Aorta (tissue), 5 donors: ENCODE data around the gene JARID2. TPM values are rescaled to one million over a fixed set of nuclear protein-coding genes. Genes with fewer than 3 reads are reported as not detected.

ENCODE experiments used
- ATAC-seq: fragments of 200-7000 bp; cut with Tn5 transposase; one replicate; pipeline ENCODE4 v1.9.1; 2022; ENCODE audit warnings: moderate library complexity; ENCODE audit not compliant: low FRiP score
- DNase-seq, 2 donors: peaks; one replicate each; pipeline ENCODE4 v3.0.0-alpha.2; 2020
- H3K27ac ChIP-seq, 2 donors: one replicate each; pipeline ENCODE4 v1.5.1; 2013; ENCODE audit warnings: low read length in 2 of 2, mild to moderate bottlenecking in 2 of 2, moderate library complexity in 2 of 2, control low read depth in 1 of 2, inconsistent platforms in 1 of 2, low read depth in 1 of 2
- H3K27me3 ChIP-seq, 2 donors: one replicate each; pipeline ENCODE4 v1.6.1; 2013; ENCODE audit warnings: control low read depth in 1 of 2, low read length in 1 of 2, mild to moderate bottlenecking in 1 of 2, moderate library complexity in 1 of 2; ENCODE audit not compliant: insufficient read depth in 2 of 2, control insufficient read depth in 1 of 2
- H3K36me3 ChIP-seq, 2 donors: one replicate each; pipeline ENCODE4 v1.6.1; 2013; ENCODE audit warnings: control low read depth in 1 of 2, low read length in 1 of 2, mild to moderate bottlenecking in 1 of 2; ENCODE audit not compliant: insufficient read depth in 2 of 2, control insufficient read depth in 1 of 2
- H3K4me1 ChIP-seq, 2 donors: one replicate each; pipeline ENCODE4 v1.6.1; 2013; ENCODE audit warnings: low read length in 2 of 2, control low read depth in 1 of 2, mild to moderate bottlenecking in 1 of 2, moderate library complexity in 1 of 2; ENCODE audit not compliant: insufficient read depth in 2 of 2, control insufficient read depth in 1 of 2
- H3K4me3 ChIP-seq, 2 donors: one replicate each; pipeline ENCODE4 v1.5.1; 2013; ENCODE audit warnings: low read length in 2 of 2, control low read depth in 1 of 2, mild to moderate bottlenecking in 1 of 2
- H3K9me3 ChIP-seq: one replicate; pipeline ENCODE4 v1.6.1; 2013; ENCODE audit warnings: mild to moderate bottlenecking, low read length; ENCODE audit not compliant: control insufficient read depth
- WGBS, 2 donors: extraction: QIAGEN DNeasy Blood & Tissue Kit; methylation state at CpG; one replicate each; pipeline ENCODE4 v1.1.7; 2013; 5-methylcytosine and 5-hydroxymethylcytosine counted together
- intact Hi-C, 2 donors: fragments of 100-400 bp; cut with DNase I; formaldehyde crosslinking; loops; one replicate each; pipeline versions ENCODE4 v1.14.2 to v1.15.0; 2022
- polyA plus RNA-seq, 2 donors: library from polyadenylated mRNA; stranded (reverse); fragments of 200-250 nt; gene quantifications; one replicate each; pipeline ENCODE4 v1.2.3, GENCODE V29; 2013
- total RNA-seq, 2 donors: library from RNA; stranded (reverse); fragmentation: NEBNext Ultra II Directional; extraction: Animal tissue kit (Norgen Biotek cat#: 25700); gene quantifications; one replicate each; pipeline ENCODE4 v1.2.1, GENCODE V29; 2021
- donor health status: healthy with polysubstance abuse.
- donor health status: Bipolar disorder and iron deficiency.
- donor health status: DM: no; HTN: no; CAD: no.
- donor health status: DM: no; HTN: no; CAD: no.
- donor health status: DM: yes; HTN: yes; CAD: no.

The JARID2 gene
- total and polyA plus RNA-seq, 4 donors, result 0.88 to 13.0 (median 7.1) TPM

DNA sequence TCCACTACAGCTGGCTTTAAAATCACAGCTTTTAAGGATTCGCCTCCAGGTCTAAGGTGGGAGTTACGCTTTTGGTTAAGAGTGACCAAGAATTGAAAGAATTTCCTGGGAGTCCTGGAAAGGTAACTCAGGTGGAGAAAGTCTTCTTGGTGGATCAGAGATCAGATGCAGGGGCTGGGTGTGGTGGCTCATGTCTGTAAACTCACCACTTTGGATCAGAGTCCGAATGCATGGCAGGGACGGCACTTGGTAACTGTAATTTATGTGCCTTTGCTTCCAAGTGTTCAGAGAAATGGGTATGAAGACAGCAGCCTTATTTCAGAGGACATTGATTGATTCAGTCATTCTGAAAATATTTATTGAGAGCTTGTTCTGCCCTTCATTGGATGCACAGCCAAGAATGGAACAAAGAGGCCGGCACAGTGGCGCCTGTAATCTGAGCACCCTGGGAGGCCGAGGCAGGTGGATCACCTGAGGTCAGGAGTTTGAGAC, 18.0 kb upstream of the JARID2 start:
- Histone ChIP-seq H3K4me3 (no peak overlapping the region), H3K36me3 (no peaks in the 10 kb centered on the region), H3K27me3 (no peaks in the 10 kb centered on the region), H3K9me3 (no peaks in the 10 kb centered on the region), H3K4me1 (no peaks in the 10 kb centered on the region), H3K27ac (no peak overlapping the region)
- no peak for ATAC-seq
- no peak for DNase-seq
- WGBS, 2 donors, result 94 to 95% methylated on average over 7 of the region's 7 CpGs
- intact Hi-C loops, result no loop called here

DNA sequence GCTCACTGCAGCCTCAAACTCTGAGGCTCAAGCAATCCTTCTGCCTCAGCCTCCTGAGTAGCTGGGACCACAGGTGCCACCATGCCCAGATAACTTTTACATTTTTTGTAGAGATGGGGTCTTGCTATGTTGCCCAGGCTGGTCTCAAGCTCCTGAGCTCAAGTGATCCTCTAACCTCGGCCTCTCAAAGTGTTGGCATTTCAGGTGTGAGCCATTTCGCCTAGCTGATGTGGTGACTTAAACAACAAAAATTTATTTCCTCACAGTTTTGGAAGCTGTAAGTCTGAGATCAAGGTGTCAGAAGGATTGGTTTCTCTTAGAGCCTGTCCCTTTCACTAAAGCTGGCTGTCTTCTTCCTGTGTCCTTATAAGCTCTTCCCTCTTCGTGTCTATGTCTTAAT, 15.0 kb upstream of the JARID2 start:
- DNase-seq (peak in 1 of 2 donors; percentile 9), ATAC-seq (no peak)
- H3K27ac ChIP-seq, result no peak overlapping the region
- WGBS, 2 donors, result 79 to 84% methylated on average over 3 of the region's 3 CpGs
- intact Hi-C loops, result loop anchor here in 1 of 2 donors (10.0 kb wide), 1 partner anchor 394 kb away; no protein-coding TSS in a partner anchor
- H3K36me3 ChIP-seq, result no peaks in the 10 kb centered on the region
- no peaks in the 10 kb centered on the region for H3K9me3 ChIP-seq
- H3K4me3 ChIP-seq, result no peak overlapping the region
- no peaks in the 10 kb centered on the region for H3K27me3 ChIP-seq
- H3K4me1 ChIP-seq, result no peaks in the 10 kb centered on the region

DNA sequence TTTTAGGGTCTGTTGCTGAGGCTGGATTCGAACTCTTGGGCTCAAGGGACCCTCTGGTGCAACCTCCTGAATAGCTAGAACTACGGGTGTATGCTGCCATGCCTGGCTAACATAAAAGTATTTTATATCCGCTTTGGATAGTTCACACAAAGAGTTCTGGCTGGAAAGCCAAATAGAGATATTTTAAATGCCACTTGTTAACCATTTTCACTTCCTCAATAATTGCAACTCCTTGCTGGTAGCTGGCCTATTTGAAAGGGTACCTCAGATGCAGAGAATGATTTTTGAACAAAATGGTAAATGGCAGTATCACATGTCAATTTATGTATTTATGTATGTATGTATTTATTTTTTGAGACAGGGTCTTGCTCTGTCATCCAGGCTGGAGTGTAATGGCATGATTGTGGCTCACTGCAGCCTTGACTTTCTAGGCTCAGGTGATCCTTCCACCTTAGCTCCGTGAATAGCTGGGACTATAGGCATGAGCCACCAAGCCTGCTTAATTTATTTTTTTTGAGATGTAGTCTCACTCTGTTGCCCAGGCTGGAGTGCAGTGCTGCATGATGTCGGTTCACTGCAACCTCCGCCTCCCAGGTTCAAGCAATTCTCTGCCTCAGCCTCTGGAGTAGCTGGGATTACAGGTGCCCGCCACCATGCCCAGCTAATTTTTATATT, 12.9 kb upstream of the JARID2 start:
- Histone ChIP-seq H3K36me3 (no peaks in the 10 kb centered on the region), H3K27me3 (no peaks in the 10 kb centered on the region), H3K4me1 (no peaks in the 10 kb centered on the region), H3K27ac (no peak overlapping the region), H3K9me3 (no peaks in the 10 kb centered on the region), H3K4me3 (no peak overlapping the region)
- DNase-seq (peak in 1 of 2 donors; percentile 5), ATAC-seq (no peak)
- WGBS, 2 donors, result 74 to 86% methylated on average over 7 of the region's 7 CpGs
- intact Hi-C loops, result loop anchor here in 1 of 2 donors (10.0 kb wide), 1 partner anchor 392 kb away; no protein-coding TSS in a partner anchor

DNA sequence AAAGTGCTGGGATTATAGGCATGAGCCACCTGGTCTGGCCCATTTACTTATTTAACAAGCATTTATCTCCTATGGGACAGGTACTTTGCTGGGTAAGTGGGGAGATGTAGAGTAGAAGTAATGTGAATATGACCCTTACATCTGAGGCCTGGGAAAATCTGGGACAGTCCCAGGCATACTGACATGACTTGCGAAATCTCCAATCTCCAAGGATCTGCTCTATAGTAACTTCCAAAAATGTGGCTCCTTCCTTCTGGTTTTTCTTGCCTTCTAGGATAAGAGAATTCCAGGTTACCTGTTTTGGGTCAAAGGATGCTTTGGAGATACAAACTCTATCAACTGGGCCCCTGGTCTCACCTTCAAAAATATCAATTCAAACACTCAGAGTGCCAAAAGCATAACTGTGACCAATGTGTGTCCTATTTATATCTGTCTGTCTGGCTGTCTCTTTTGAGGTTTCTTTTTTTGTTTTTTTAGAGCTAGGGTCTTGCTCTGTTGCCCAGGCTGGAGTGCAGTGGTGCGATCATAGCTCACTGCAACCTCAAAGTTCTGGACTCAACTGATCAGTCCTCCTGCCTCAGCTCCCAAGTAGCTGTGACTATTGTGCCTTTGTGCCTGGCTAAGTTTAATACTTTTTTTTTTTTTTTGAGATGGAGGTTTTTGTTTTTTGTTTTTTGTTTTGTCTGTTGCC, 11.7 kb upstream of the JARID2 start:
- ATAC-seq, result no peak
- peaks cover 0 to under 1% of the 10 kb centered on the region in 2 donors for H3K4me1 ChIP-seq
- intact Hi-C loops, result loop anchor here in 1 of 2 donors (10.0 kb wide), 1 partner anchor 391 kb away; no protein-coding TSS in a partner anchor
- no peaks in the 10 kb centered on the region for H3K27me3 ChIP-seq
- H3K4me3 ChIP-seq, result no peak overlapping the region
- no peaks in the 10 kb centered on the region for H3K36me3 ChIP-seq
- no peak overlapping the region for H3K27ac ChIP-seq
- WGBS, 2 donors, result 95 to 99% methylated on average over 2 of the region's 2 CpGs
- H3K9me3 ChIP-seq, result no peaks in the 10 kb centered on the region
- no peak for DNase-seq

DNA sequence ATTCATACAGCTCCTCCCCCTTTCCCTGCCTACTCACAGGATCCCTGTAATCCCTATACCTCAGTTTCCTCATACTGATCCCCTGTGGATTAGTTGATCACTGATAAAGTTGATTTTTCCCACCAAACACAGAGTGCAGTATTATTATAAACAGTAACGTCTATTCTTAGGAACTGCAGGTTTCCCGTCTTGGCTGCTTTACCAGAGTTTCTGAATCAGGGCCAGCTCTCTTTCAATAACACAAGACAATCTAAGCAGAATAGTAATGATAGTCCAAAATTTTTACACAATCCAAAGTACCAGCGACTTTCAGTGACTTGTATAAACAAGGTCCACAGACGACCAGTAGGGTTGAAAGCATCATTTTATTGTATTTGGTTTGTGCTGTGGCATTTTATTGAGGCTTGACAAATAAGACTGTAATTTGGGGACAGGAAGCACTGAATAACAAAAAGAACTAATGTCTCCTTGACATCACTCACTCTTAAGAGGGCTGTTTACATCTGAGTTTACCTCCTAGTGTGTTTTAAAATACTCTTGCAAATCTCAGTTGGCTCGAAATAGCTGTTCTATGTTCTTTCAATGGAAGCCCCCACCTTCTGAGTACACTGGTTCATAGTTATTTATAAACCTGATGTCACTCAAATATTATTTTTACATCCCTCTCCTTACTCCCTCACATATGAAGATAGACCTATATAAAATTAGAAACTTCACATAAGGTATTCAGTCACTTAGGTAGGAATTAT, 6.1 kb upstream of the JARID2 start:
- H3K27ac ChIP-seq, result peak overlapping the region in 1 of 2 donors; percentile 17
- ATAC-seq, result no peak

DNA sequence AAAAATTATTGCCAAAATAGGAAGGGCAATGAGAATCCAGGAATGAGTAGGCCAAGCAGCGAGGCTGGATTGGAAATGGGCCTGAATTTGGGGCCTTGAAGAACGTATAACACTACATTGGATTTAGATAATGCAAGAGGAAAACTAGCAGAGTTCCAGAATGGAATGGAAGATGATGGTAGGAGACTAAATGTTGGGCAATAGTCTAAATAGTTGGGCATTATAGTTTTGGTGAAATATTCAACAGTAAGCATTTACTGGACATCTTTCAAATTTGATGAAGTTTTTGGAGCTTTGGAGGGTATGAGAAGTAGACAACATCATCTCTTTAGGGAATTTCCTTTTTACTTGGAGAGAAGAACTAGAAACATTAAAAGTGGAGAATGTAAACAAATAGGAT, 3.4 kb upstream of the JARID2 start:
- DNase-seq (no peak), ATAC-seq (no peak)
- Histone ChIP-seq H3K4me3 (no peak overlapping the region), H3K4me1 (peaks cover 0 to 7% of the 10 kb centered on the region in 2 donors), H3K27ac (no peak overlapping the region), H3K9me3 (no peaks in the 10 kb centered on the region), H3K27me3 (no peaks in the 10 kb centered on the region), H3K36me3 (no peaks in the 10 kb centered on the region)
- intact Hi-C loops, result loop anchor here in 1 of 2 donors (10.0 kb wide), 1 partner anchor 232 kb away; no protein-coding TSS in a partner anchor
- WGBS, 2 donors, result 75 to 80% methylated on average over 2 of the region's 2 CpGs

More for the DNA sequence above, 6.1 kb upstream of the JARID2 start:
- H3K4me3 ChIP-seq, result no peak overlapping the region
- no peaks in the 10 kb centered on the region for H3K9me3 ChIP-seq
- DNase-seq, result no peak
- peaks cover 0 to 7% of the 10 kb centered on the region in 2 donors for H3K4me1 ChIP-seq
- H3K36me3 ChIP-seq, result no peaks in the 10 kb centered on the region
- intact Hi-C loops, result loop anchor here in 1 of 2 donors (10.0 kb wide), 2 partner anchors 235 to 385 kb away; no protein-coding TSS in a partner anchor
- no peaks in the 10 kb centered on the region for H3K27me3 ChIP-seq
- 2 to 3% methylated on average over 5 of the region's 5 CpGs for WGBS, 2 donors

DNA sequence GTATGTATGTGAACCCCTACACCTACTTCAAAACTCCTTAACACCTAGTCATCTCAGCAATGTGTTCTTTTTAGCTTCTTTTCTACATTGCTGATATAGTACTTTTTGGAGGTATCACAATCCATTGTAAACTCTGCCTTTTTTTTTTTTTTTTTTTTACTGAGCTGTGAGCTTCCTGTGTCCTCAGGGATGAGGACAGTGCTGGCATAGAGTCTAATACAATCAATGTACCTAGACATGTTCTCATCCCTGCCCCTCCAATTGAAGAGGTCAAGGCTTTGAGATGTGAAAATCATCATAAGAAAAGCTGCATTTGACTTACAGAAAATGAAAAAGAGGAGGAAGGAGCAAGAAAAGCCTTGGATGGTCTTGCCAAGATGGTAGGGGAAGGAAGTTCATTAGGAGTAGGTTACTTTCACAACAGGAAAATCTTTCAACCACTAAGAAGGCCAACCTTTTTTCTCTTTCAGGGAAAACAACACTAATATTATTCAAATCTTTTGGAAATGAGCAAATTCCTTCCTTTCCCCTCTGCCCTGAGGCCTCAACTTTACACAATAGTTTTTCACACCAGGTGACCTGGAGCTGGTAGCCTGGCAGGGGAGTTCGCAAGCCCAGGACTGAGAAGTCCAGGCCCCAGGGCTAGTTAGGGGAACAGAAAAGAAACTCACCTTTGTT, 2.8 kb upstream of the JARID2 start:
- H3K36me3 ChIP-seq, result no peaks in the 10 kb centered on the region
- H3K4me1 ChIP-seq, result peaks cover 0 to 7% of the 10 kb centered on the region in 2 donors
- H3K27me3 ChIP-seq, result no peaks in the 10 kb centered on the region
- H3K27ac ChIP-seq, result no peak overlapping the region
- no peaks in the 10 kb centered on the region for H3K9me3 ChIP-seq
- DNase-seq, result no peak
- H3K4me3 ChIP-seq, result no peak overlapping the region
- ATAC-seq, result no peak
- 99 to 100% methylated on average over 1 of the region's 1 CpG for WGBS, 2 donors
- intact Hi-C loops, result loop anchor here in 1 of 2 donors (10.0 kb wide), 1 partner anchor 232 kb away; no protein-coding TSS in a partner anchor
